Measurements from ENCODE around the gene CD84.
"Not testable (repeated sequence)": the region's sequence is repeated elsewhere in the genome, so short reads cannot be mapped to it uniquely, and the experiment has no call there.

Gene CD84

GRCh38 chr1:160544647-160545046 is 34.6 kb downstream of the CD84 start:
- in situ Hi-C loops (cut with HindIII; ENCODE audit: low sequenced_read_pairs) = no loop called here

DNA sequence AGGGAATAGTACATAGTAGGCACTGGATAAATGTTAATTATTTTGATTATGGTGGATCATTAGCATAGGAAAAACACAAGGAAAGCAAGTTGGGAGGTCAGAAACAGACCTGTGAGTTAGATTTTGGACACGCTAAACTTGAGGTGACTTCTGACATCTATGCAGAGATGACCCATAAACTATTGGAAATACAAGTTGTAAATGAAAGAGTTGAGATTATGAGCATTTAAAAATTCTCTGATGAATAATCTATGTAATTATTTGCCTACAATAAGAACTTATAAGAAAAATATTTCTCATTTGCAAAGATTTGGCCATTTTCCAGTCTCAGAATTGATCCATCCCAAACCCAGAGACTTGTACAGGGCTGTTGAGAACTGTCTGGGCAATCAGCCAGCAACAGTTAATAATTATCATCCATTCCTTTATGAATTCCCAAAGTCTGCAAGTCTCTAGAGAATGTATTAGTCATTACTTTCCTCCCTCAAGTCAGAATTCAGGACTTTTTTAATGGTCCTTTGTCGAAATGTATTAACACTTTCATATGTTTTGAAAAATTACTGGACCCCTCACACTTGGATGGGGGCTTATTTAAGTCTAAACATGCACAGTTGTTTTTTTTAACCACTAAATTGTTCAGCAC is 36.9 kb downstream of the CD84 start:
- in situ Hi-C loops (cut with HindIII; ENCODE audit: low sequenced_read_pairs) = no loop called here

DNA sequence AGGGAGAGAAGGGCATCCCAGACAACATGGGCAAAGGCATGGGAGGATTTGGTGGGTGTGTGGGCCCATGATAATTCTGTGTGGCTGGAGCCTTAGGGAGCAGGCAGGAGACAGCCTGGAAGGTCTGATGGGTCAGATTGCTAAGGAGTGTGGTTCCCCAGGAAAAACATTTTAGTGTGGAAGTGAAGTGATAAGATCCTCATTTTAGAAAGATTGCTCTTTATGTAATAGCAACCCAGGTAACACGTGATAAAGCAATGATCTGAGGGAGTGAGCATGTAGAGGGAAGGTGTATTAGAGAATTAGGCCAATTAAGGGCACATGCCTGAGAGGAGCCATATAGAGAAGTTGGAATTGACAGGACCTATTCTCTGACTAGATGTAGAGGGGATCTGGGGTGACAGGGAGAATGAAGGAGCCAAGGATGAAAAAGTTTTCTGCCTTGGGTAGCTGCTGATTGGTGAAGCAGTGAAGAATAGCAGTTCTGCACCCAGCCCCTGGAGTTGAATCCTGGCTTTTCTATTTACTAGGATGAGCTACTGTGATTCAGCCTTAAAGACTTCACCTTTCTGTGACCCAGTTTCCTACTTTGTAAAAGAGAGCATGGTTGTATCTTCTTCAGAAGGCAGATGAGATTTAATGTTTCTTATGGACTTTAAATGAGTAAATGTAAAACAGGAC is 37.5 kb downstream of the CD84 start:
- in situ Hi-C loops (cut with HindIII; ENCODE audit: low sequenced_read_pairs) = no loop called here

DNA sequence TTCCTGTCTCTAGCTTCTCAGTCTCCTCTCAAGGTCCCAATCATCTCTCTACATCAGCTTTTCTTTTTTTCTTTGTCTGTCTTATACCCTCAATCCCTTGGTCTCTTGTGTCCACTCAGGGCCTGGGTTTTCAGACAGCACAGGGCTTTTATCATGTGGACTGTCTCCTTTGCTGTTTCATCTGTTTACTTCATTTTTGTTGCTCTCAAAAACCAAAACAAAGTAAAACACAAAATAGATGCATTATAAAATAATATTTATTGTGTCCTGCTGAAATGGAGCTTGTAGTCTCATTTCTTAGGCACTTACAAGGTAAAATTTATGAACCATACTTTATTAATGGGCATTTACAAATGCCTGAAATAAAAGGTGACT is 38.5 kb downstream of the CD84 start:
- in situ Hi-C loops (cut with HindIII; ENCODE audit: low sequenced_read_pairs) = no loop called here

GRCh38 chr1:160539990-160540858 is 39.1 kb downstream of the CD84 start:
- in situ Hi-C loops (cut with HindIII; ENCODE audit: low sequenced_read_pairs) = no loop called here

DNA sequence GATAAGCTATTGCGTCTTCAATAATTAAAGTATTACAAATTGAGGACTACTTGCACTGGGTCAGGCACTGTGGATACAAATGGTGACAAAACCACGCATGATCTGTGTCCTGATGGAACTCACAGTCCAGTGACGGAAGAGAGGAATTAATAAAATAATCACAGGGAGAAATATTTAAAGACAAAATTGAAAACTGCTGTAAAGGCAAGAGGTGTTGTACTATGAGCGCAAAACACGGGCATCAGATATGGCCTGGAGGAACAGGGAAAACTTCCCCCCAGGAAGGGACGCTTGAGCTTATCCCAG is 39.7 kb downstream of the CD84 start:
- in situ Hi-C loops (cut with HindIII; ENCODE audit: low sequenced_read_pairs) = no loop called here

GRCh38 chr1:160538985-160539651 is 40.2 kb downstream of the CD84 start:
- in situ Hi-C loops (cut with HindIII; ENCODE audit: low sequenced_read_pairs) = no loop called here

GRCh38 chr1:160537714-160538665 is 41.3 kb downstream of the CD84 start:
- in situ Hi-C loops (cut with HindIII; ENCODE audit: low sequenced_read_pairs) = no loop called here

DNA sequence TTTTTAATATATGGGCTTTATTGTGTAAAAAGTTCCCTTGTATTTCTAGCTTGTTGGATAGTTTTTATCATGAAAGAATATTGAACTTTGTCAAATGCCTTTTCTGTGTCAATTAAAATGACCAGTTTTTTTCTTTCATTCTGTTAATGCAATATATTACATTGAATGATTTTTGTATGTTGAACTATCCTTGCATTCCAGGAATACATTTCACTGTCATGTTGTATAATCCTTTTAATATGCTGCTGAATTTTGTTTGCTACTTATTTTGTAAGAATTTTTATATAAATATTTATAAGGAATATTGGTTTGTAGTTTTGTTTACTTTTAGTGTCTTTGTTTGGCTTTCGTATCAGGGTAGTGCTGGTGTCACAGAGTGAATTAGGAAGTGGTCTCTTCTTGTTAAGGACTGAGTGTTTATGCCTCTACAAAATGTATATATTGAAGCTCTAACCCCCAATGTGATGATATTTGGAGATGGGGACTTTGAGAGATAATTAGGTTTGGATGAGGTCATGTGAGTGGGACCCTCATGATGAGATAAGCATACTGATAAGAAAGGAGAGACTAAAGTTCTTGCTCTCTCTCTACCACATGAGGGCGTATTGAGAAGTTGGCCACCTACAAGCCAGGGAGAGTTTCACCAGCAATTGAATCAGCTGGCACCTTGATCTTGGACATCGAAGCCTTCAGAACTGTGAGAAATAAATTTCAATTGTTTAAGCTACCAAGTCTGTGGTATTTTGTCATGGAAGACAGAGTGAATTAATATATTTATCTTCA is 44.3 kb downstream of the CD84 start:
- in situ Hi-C loops (cut with HindIII; ENCODE audit: low sequenced_read_pairs) = no loop called here

DNA sequence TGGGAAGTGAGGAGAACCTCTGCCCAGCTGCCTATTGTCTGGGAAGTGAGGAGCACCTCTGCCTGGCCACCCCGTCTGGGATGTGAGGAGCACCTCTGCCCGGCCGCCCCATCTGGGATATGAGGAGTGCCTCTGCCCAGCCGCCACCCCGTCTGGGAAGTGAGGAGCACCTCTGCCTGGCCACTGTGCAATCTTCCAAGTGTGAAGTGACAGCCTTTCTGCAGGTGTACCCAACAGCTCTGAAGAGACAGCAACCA is 46.8 kb downstream of the CD84 start:
- in situ Hi-C loops (cut with HindIII; ENCODE audit: low sequenced_read_pairs) = not testable (repeated sequence)

DNA sequence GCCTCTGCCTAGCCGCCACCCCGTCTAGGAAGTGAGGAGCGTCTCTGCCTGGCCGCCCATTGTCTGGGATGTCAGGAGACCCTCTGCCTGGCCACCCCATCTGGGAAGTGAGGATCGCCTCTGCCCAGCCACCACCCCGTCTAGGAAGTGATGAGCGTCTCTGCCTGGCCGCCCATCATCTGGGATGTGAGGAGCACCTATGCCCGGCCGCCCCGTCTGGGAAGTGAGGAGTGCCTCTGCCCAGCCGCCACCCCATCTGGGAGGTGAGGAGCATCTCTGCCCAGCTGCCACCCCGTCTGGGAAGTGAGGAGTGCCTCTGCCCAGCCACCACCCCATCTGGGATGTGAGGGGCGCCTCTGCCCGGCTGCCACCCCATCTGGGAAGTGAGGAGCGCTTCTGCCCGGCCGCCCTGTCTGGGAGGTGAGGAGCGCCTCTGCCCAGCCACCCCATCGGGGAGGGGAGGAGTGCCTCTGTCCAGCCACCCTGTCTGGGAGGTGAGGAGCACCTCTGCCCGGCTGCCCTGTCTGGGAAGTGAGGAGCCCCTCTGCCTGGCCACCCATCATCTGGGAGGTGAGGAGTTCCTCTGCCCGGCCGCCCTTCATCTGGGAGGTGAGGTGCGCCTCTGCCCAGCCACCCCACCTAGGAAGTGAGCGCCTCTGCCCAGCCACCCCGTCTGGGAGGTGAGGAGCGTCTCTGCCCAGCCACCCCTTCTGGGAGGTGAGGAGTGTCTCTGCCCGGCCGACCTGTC is 47.3 kb downstream of the CD84 start:
- in situ Hi-C loops (cut with HindIII; ENCODE audit: low sequenced_read_pairs) = not testable (repeated sequence)

DNA sequence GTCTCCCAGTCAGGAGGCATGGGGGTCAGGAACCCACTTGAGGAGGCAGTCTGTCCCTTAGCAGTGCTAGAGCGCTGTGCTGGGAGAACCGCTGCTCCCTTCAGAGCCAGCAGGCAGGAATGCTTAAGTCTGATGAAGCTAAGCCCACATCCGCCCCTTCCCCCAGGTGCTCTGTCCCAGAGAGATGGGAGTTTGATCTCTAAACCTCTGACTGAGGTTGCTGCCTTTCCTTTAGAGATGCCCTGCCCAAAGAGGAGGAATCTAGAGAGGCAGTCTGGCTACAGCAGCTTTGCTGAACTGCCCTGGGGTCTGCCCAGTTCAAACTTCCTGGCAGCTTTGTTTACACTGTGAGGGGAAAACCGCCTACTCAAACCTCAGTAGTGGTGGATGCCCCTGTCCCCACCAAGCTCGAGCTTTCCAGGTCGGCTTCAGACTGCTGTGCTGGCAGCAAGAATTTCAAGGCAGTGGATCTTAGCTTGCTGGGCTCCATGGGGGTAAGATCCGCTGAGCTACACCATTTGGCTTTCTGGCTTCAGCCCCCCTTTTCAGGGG is 49.8 kb downstream of the CD84 start:
- in situ Hi-C loops (cut with HindIII; ENCODE audit: low sequenced_read_pairs) = not testable (repeated sequence)

DNA sequence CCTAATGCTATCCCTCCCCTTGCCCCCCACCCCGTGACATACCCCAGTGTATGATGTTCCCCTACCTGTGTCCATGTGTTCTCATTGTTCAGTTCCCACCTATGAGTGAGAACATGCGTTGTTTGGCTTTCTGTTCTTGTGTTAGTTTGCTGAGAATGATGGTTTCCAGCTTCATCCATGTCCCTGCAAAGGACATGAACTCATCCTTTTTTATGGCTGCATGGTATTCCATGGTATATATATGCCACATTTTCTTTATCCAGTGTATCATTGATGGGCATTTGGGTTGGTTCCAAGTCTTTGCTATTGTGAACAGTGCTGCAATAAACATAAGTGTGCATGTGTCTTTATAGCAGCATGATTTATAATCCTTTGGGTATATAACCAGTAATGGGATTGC is 55.5 kb downstream of the CD84 start:
- in situ Hi-C loops (cut with HindIII; ENCODE audit: low sequenced_read_pairs) = not testable (repeated sequence)

DNA sequence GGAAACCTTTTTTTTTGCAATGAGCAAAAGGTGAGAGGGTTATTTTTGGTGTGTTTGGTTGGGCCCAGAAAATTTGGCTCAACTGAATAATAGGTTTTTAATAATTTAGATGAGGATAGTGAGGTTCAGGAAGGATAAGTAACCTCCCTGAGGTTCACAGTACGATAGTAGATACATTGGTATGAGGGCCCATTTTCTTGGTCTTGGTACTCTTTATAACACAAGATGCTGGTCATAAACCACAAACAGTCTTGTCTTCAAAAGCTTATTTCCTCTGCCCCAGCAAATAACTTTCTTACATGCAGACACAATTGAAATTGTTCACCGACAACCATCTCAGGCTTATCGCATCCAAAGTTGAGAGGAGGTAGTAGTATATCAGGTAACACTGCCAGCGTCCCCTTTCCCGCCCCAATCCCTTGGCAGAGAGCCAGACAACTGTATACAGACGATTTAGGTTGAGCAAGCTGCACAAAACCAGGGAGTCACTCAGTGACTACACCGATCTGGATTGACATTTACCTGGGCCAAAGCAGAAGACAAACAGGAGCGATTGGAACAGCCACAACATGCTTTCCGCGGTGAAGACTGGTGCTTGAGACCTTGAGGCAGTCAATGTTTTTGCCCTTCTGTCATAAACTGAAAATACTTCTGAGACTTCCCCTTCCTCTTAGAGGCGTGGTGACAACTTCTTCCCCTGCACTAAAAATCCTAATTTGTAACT is 56.5 kb downstream of the CD84 start, which contains the start of gene SLAMF6:
Gene SLAMF6 (minus strand): TSS at position 634 of the 724 bp plus-strand sequence. CDS start 63 bp downstream, at position 571.
- in situ Hi-C loops (cut with HindIII; ENCODE audit: low sequenced_read_pairs) = no loop called here

DNA sequence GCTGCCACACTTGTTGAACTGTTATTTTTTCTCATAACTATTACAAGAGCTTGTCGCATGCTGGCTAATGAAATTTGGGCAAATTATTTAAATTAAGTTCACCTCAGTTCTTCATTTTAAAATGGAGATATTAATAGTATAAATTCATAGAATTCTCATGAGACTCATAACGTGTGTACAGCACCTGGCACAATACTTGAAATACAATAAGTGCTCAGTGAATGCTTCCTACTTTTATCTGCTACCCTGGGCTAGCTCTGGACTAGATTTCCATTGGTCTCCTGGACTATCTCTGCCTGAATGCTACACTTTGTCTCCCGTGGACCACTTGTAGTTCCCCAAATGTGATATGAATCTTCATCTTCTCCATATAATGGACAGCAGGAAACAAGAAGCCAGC is 57.2 kb downstream of the CD84 start:
- in situ Hi-C loops (cut with HindIII; ENCODE audit: low sequenced_read_pairs) = no loop called here

- in situ Hi-C loops (cut with HindIII; ENCODE audit: low sequenced_read_pairs) = no loop called here
Observed at GRCh38 chr1:160521554-160521953, 57.7 kb downstream of the CD84 start.

DNA sequence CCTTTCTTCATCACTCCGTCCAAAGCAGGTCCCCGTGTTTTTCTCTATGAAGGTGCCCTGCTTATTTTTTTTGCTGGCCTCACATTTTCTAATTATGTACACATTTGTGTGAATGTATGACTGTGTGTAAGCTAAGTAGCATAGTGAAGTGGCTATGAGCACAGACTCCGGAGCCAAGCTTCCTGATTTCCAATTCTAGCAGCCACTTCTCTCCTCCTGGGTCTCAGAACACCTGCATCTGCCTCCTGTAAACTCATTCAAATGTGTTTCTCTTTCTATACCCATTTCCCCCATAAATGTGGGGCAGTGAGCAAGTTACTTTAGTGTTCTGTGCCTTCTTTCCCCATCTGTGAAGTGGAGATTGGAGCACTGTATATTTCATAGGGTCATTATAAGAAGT is 58.3 kb downstream of the CD84 start:
- in situ Hi-C loops (cut with HindIII; ENCODE audit: low sequenced_read_pairs) = no loop called here

DNA sequence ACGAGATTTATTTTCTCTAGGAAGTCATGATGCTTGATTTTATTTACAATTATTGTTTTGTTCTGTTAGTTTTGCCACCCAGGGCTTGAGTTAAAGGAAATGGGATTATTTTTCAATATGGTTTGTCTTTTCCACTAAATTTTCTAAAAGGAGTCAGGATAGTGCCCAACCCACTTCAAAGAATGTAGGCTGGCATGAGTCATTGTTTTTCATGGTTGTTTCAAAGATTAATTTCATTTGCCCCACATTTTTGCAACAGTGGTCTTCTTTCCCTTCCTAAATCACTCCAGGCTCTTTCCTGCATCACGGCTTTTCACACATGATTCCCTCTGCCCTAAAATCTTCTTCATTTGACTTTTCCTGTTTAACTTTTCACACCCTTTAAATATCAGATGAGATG is 58.7 kb downstream of the CD84 start:
- in situ Hi-C loops (cut with HindIII; ENCODE audit: low sequenced_read_pairs) = no loop called here
